Fibroblast of lung (primary cell): Measurements from ENCODE around the gene FIP1L1.

Source experiments
- EZH2 ChIP-seq: IDR thresholded peaks from 2 replicates; pipeline ENCODE4 v1.5.1; 2012; ENCODE audit warnings: low read length, control low read depth, mild to moderate bottlenecking; ENCODE audit errors: missing control alignments
- TF ChIP-seq, protein P1 (sequence below), 2 donors: IDR thresholded peaks in 1 of 2; conservative IDR thresholded peaks in 1 of 2; 1 replicate in 1 of 2; 2 replicates in 1 of 2; pipeline ENCODE4 v1.5.1; 2011 to 2012; ENCODE audit warnings: low read length in 2 of 2, control low read depth in 1 of 2, inconsistent platforms in 1 of 2, low read depth in 1 of 2, mild to moderate bottlenecking in 1 of 2

DNA sequence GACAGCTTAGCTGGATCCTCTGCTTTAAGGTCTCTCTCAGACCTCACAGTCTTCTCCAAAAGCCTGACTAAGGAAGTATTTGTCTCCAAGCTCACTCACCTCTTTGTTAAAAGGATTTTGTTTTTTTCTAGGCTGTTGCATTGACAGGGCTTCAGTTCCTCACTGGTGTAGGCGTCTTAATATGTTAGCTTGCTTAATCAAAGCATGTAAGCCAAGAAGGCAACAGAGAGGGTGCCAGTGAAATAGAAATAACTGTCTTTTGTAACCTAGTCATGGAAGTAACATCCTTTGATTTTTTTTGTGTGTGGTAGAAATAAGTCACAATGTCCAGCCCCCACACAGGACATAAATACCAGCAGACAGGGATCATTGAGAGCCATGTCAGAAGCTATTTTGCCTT is 58.8 kb downstream of the FIP1L1 start:
- TF ChIP-seq, protein P1, sequence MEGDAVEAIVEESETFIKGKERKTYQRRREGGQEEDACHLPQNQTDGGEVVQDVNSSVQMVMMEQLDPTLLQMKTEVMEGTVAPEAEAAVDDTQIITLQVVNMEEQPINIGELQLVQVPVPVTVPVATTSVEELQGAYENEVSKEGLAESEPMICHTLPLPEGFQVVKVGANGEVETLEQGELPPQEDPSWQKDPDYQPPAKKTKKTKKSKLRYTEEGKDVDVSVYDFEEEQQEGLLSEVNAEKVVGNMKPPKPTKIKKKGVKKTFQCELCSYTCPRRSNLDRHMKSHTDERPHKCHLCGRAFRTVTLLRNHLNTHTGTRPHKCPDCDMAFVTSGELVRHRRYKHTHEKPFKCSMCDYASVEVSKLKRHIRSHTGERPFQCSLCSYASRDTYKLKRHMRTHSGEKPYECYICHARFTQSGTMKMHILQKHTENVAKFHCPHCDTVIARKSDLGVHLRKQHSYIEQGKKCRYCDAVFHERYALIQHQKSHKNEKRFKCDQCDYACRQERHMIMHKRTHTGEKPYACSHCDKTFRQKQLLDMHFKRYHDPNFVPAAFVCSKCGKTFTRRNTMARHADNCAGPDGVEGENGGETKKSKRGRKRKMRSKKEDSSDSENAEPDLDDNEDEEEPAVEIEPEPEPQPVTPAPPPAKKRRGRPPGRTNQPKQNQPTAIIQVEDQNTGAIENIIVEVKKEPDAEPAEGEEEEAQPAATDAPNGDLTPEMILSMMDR (conservative IDR thresholded peaks at IDR 0.05 in 1 of 2, IDR thresholded peaks at IDR 0.05 in 1 of 2; ENCODE audit: low read depth in 1 of 2, low read length in 2 of 2), result no peak
- no peak for TF ChIP-seq EZH2
